Activated CD4-positive, alpha-beta T cell treated with anti-CD3 and anti-CD28 coated beads, Interleukin-2, Interleukin-4, amounts not matched to agents 100 ng/mL and 50 ng/mL, durations not matched to agents 16 hours and 8 hours (primary cell): Measurements from ENCODE around the gene CCDC91.
"Not testable (repeated sequence)": the region's sequence is repeated elsewhere in the genome, so short reads cannot be mapped to it uniquely, and the experiment has no call there.

Experiments used
- DNase-seq: peaks from one replicate; pipeline ENCODE4 v3.0.0-alpha.2; 2020; ENCODE audit warnings: low spot score

The CCDC91 gene

DNA sequence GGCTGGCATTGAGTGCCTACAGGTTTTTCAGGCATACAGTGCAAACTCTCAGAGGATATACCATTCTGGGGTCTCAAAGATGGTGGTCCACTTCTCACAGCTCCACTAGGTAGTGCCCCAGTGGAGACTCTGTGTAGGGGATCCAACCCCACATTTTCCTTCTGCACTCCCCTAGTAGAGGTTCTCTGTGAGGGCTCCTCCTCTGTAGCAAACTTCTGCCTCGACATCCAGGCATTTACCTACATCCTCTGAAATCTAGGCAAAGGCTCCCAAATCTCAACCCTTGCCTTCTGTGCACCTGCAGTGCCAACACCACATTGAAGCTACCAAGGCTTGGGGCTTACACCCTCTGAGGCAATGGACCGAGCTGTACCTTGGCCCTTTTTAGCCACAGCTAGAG is 179.2 kb downstream of the CCDC91 start:
- no peak for DNase-seq

DNA sequence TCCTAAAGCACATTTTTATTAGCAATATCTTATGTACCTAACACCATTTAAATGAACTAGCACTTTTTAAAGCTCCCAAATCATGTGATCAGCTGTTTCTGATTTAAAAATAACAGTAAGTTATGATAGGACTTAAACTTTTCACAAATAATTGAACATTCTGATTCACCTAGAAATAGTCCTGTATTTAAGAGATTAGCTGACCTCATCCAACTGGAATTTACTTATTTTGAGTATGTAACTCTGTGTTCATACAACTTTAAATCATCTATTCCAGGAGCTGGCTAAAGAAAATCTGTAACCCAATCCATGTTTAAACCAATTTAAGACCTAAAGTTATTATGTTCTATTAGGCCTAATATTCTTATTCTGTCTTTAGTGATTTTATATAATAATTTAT is 184.3 kb downstream of the CCDC91 start:
- no peak for DNase-seq

DNA sequence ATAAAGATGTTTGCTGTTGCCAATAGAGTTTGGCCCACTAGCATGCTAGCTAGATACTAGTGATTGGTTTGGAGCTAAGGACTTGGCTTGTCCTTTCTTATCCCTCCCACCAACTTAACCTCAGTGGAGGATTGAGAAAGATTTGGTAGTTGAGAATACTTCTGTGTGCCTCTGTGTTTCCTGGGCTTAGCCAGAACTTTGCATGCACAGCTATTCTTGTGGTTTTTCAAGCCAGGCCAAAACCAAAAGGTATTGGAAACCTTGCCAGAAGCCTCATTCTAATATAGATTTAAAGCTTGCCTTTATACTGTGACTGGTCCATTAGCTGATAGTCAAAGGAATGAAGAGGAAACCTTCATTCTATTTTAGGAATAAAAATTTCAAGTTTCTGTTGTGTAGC is 188.5 kb downstream of the CCDC91 start:
- DNase-seq = no peak

DNA sequence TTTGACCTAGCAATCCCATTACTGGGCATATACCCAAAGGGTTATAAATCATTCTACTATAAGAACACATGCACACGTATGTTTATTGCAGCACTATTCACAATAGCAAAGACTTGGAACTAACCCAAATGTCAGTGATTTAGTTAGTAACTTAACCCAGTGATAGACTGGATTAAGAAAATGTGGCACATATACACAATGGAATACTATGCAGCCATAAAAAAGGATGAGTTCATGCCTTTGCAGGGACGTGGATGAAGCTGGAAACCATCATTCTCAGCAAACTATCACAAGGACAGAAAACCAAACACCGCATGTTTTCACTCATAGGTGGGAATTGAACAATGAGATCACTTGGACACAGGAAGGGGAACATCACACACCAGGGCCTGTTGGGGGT is 189.5 kb downstream of the CCDC91 start:
- not testable (repeated sequence) for DNase-seq

DNA sequence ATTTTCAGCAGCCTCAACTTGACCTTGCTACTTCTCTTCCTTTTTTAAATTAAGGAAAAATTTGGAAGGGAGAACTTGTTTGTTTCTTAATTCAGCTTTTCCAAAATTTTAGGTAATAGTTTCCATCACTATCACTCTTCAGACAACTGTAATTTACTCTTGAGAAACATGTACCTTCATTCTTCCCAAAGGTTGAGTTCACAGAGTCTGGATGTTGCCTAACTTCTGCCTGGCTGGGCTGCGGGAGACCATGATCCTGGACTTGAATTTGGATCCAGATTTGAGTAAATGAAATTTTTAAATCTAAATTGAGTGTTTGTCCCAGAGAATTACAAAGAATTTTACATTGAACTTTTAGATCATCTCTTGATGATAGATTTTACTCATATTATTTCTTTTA is 193.1 kb downstream of the CCDC91 start:
- DNase-seq = no peak

DNA sequence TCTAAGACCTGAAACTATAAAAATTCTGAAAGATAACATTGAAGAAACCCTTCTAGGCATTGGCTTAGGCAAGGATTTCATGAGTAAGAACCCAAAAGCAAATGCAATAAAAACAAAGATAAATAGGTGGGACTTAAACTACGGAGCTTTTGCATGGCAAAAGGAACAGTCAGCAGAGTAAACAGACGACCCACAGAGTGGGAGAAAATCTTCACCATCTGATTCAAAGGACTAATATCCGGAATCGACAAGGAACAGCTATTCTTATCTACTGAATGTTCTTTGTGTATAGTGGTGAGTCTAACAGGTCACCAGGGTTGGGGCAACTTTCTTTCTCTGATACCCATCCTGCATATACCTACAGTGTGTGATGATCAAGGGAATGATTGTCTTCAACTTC is 198.6 kb downstream of the CCDC91 start:
- DNase-seq = no peak

DNA sequence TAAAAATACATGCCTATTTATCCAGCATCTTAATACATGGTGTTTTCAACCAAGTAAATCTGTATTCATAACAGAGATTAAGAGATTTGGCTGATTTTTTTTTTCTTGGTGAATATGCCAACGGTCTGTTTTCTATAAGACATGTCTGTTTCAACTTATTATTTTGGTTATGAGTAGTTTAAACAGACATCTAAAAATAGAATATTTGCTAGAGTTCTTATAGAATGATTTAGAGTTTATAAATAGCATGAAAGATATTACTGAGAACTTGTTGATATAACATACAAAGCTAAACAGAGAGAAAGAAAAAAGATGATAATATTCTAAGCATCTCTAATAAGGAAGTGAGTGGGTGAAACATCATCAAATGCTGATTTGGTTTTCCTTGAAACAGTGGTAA is 199.9 kb downstream of the CCDC91 start:
- no peak for DNase-seq

DNA sequence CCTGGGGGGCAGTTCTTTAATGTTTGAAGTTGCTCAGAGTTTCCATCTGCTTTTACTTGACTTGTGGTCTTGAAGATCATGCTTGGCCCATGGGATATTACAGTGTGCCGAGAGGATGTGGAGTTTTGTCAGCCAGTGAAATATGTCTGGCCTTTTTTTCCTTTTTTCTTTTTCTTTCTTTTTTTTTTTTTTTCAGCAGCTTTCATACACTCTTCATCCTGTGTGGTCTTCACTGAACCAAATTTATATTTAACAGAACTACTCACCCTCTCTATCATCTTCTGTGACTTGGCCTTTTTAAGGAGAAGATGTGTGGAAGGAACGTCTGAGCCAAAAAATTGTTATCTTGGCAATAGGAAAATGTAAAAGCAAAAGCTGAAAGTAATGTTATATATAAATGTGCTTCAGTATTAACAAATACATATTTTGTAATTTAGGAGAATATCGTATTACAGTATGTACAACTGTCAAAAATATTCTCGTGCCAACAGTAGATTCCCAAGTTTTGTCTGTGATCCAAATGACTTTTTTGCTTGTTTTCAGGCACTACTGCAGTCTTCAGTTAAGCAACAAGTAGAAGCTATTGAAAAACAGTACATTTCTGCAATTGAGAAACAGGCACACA is 200.6 kb downstream of the CCDC91 start:
- DNase-seq = no peak

DNA sequence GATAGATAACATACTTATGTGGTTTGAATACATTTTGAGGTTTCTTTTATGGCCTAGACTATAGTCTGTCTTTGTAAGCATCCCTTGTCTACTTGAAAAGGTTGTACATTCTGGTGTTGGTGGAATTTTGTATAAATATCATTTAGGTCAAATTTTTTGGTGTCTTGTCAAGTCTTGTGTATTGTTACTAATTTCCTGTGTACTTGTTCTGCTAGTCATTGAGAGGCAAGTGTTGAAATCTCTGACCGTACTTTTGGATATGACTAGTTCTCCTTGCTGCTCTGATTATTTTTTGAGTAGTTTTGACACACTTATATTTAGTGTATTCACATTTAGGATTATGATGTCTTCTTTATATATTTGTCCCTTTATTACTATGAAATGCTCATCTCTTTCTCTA is 219.6 kb downstream of the CCDC91 start:
- no peak for DNase-seq

DNA sequence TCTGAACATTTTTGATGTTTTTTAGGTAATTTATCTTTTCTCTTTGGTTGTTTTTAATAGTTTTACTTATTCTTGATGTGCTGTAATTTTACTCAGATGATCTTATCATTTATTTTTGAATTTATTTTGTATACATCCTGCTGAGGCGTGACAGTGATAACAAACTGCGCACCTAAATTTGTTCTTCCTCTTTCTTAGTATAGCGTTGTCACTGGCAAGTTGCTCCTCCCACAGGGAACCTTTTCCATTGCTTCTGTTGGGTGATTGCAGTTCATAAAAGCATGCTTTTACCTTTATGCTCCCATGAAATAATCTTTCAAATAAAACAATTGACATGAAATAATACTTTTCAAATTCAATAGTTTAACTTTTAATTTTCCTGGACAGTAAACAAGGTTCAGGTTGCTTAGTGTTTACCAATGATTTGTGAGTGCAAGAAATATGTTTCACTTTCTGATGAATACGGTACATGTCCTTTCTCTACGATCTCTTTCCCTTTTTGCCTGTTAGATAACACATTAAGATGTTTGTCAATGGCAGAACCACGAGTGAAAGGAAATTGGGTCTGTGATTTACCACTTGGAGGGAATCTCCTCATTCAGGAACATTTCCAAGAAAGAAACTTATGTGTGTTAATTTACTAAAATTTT is 223.3 kb downstream of the CCDC91 start:
- no peak for DNase-seq

DNA sequence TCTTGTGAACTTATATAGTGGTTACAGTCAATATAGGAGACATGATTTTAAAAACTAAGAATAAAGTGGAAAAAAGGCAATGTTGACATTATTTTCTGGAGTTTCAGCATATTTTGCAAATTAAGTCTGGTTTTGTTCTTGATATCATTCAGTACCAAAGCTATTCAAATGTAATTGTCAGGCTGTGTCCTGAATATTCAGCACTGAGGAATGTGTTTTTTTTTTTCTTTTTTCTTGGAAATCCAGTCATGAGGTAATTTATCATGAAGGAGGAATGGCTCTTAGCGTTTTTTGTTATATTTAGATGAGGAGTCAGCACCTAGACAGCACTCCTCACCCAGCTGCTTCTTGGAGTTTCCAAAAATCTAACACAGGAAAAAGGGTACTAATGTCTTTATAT is 225.5 kb downstream of the CCDC91 start:
- no peak for DNase-seq

DNA sequence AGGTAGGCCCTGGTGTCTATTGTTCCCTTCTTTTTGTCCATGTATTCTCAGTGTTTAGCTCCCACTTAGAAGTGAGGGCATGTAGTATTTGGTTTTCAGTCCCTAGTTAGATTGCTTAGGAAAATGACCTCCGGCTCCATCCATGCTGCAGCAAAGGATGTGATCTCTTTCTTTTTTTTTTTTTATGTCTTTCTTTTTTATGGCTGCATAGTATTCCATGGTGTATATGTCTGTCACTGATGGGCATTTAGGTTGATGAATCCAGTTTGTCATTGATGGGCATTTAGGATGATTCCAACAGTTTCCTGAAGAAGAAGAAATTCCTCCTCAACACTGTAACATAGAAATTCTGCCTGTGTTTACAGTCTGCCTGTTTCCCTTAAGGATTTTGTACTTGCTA is 231.1 kb downstream of the CCDC91 start:
- no peak for DNase-seq

DNA sequence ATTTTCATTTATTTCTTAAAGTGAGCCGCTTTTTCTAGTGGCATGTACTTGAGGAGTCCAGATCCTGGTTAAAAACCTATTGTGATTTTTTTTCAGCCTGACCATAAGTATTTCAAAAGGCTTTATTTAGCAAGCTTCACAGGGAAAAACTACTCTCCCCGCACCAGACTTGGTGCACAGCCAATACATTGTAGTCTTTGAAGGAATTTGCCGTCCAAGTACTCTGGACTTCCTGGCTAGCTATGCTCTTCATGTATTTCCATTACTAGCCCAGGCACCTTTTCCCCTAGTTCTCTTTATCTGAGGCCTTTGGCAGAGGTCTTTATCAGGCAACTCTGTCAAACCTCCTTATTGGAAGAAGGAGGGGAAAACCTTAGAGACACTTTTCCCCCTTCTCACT is 234.7 kb downstream of the CCDC91 start:
- no peak for DNase-seq

DNA sequence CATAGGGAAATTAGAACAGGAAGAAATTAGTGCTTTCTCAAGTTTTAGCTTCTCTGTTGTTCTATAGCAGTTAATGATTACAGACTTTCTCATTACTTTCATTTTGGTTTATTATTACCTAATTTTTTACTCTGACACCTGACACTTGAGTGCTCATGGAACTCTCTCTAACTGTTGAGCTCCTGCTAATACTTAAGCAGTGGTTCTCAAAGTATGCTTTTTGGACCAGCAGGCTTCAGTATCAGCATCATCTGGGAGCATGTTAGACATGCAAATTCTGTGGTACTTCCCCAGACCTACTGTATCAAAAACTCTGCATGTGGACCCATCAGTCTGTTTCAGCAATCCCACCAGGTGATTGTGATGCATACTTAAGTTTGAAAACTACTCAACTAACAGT is 235.3 kb downstream of the CCDC91 start:
- no peak for DNase-seq

DNA sequence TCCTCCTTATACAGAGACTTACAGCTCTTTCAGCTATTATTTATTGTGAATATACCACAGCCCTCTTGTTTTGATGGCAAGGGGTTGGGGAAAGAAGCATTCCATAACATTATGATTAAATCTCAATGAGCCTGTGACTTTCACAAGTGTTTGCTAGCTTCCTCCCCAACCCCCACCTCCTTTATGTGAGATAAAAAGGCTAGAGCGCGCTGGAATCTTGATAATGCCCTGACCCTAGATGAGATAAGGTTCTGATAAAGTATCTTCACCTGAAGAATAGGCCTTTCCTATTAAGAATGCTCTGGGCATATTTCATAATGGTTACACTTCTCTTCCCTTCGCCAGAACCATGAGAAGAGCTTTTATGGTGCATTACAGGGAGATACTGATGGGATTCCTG is 236.8 kb downstream of the CCDC91 start:
- no peak for DNase-seq

DNA sequence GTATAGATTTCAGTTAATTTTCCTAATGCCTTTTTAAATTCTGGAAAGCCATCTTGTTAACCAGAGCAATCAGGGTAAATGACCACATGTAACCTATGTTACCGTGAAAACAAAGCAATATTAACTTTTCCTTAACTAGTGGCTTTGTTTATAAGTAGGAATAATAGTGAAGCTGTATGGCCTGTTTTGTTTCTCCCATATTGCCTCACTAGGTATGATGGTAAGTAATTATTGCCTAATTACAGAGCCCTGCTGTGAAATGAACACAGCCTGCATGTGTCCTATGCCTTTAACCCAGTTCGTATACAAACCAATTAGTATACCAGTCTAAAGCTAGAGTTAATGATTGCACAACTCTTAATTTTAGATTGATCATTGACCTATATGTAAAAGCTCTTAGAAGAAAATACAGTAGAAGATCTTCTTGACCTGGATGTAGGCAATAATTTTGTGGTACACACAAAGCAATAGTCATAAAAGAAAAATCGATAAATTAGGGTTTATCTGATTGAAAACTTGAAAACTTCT is 249.9 kb downstream of the CCDC91 start:
- DNase-seq = no peak

DNA sequence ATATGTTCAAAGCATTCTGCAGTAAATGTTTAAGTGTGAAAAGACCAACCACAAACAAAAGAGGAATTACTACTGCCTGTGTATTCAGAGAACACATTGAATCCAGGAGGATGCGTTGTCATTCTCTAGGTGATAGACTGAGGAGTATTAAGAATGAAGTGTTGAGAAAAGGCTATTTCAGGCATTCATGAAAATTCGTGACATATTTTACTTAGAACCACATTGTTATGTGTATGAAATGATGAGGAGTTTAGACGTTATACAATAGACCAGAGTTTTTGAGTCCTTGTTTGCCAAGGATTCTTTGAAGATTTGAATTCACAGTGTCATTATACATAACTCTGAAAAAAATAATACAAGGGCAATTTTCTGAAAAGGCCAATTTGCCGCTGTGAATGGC is 251.8 kb downstream of the CCDC91 start:
- no peak for DNase-seq

DNA sequence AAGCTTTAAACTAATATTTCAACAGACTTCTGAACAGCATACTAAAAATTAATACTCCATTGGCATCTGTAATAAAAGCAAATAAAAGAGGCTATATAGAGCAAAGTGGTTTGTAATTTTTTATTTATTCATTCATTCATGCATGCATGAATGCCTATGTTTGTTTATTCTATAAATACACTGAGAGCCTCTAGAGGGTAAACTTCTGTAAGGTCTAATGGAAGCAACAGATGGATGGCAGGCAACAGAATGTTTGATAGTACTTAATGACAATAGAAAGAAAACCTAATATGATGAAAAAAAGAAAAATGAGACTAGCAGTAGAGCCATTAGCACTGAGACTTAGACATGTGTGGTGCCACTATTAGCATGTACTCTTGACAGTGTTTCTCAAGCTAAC is 253.1 kb downstream of the CCDC91 start:
- no peak for DNase-seq

DNA sequence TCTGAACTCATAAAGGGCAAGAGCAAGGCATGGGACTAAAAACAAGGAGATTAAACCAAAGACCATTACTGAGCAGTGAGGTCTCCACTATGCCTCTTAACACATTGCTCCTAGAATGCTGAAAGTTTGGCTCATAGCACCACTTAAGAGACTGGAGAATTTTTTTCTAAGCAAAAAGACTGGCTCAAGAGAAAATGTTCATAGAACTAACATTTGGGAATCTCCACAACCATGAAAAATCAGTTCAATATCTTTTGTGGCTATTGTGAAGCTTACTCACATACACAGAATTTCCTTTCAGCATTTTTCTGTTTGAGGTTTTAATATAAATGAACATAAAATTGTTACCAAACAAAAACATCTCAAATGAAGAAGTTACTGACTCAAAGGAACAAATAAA is 255.8 kb downstream of the CCDC91 start:
- no peak for DNase-seq

DNA sequence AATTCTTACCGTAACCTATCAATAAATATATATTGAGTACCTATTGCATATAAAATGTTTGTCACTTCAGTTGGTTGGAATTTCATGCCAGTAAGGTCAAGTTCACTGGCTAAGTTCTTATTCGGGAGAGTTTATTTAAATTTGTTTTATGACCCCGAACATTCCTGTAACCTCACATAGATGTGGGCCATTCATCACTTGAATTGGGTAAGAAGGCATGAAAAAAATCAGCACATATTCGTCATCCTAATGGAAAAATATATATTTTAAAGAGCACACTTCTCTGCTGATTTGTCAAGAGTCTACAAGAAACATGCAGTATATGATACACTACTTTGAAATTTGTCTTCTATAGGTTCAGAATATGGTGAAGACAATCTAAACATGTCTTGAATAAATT is 263.4 kb downstream of the CCDC91 start:
- DNase-seq = no peak

DNA sequence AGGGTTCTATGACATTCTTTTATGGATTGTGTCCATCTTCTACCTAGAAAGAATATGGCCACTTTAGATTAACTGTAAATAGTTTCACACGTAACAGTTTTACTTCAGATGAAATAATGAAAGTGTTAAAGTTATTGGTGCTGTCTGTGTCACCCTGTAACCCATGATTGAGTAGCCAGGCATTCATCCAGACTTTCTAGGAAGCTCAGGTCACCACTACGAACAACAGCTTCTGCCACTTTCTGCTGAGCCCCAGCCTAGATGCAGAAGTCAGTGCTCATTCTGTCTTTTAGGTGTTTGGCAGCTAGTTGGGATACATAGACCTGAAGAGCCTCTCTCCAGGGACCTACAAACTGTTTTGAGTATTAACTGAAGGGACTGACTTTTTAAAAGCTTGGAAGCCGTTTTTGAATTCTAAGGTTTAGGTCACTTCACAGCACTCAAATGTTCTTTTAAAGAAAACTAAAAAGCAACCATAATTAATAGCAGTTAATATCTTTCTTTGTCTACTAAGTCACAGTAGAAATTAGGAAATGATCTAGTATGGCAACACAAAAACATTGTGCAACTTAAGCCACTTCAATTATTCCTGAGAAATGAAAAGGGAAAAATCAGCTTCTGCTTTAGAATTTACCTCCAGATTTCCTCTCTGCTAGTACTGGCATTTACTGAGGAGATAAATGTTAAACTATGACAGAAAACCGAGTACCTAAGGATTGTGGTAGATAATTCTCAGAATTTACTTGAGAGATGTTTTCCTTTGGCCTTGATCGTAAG is 266.9 kb downstream of the CCDC91 start:
- no peak for DNase-seq

DNA sequence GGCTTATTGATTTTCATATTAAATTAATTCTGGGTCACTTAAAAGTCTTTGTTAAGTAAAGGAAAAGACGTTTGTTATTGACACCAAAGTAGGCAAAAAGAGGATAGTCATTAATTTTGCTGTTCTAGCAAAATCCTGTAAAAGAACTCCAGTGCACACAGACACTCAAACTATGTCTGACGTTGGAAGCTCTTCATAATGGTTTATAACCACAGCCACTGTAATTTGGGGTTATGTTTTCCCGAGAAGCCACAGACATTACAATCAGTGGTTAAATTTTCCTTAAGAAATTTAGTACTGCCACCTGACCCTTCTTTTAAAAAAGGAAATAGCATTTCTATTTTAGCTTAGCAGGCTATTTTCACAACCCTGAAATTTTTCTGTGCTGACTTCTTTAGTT is 267.5 kb downstream of the CCDC91 start:
- no peak for DNase-seq

DNA sequence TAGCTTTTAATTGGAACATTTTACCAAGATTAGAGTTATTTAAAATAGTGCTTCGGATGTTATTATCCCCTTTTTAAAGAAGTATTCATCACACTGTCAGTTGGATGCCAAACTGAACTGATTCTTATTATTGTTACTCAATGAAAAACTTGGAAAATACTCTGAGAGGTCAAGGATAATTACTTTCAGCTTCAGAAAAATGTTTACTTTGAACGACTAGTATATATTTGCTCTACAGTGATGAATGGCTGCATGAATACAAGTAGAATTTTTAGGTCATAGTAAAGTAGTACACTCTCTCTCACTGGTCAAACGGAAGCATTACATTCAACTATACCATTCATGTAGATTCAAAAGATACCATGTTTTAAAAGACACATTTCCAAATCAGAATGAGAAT is 269.2 kb downstream of the CCDC91 start:
- no peak for DNase-seq
